ENCODE measurements around the gene GOLGA1.

GRCh38 chr9:124973807-124974206 lies 32.9 kb upstream of the GOLGA1 start:
- no peak for TF ChIP-seq CTCF (IDR thresholded peaks at IDR 0.05)
- TF ChIP-seq POLR2A (IDR thresholded peaks at IDR 0.05), result no peak
- TF ChIP-seq EP300 (IDR thresholded peaks at IDR 0.05), result no peak
